Esophagus squamous epithelium (tissue), 5 donors: ENCODE measurements around the gene DDX51. TPM values are rescaled to one million over a fixed set of nuclear protein-coding genes. Genes with fewer than 3 reads are reported as not detected.

Source experiments
- DNase-seq: peaks from one replicate; lab custom pipeline; 2025; lab: John Stamatoyannopoulos, UW
- H3K27ac ChIP-seq, 4 donors: fragments of 200-600 bp; sonication (generic); one replicate each; pipeline ENCODE4 v1.5.1; 2016 to 2019; ENCODE audit warnings: mild to moderate bottlenecking in 1 of 4
- H3K27me3 ChIP-seq, 4 donors: fragments of 200-600 bp; sonication (generic); 1 replicate in 3 of 4; 2 replicates in 1 of 4; pipeline versions ENCODE4 v1.5.1 to v1.6.0; 2017 to 2021; ENCODE audit warnings: antibody characterized with exemption in 1 of 4
- H3K36me3 ChIP-seq, 3 donors: fragments of 200-600 bp; sonication (generic); one replicate each; pipeline ENCODE4 v1.5.1; 2016 to 2019
- H3K4me1 ChIP-seq, 3 donors: fragments of 200-600 bp; sonication (generic); one replicate each; pipeline ENCODE4 v1.5.1; 2017 to 2019
- H3K4me3 ChIP-seq, 4 donors: fragments of 200-600 bp; sonication (generic); 1 replicate in 3 of 4; 2 replicates in 1 of 4; pipeline ENCODE4 v1.5.1; 2016 to 2019; ENCODE audit warnings: mild to moderate bottlenecking in 2 of 4, moderate library complexity in 1 of 4
- H3K9me3 ChIP-seq, 3 donors: fragments of 200-600 bp; sonication (generic); one replicate each; pipeline ENCODE4 v1.5.1; 2016 to 2019
- POLR2A ChIP-seq, 4 donors: fragments of 450-650 bp; IDR thresholded peaks; one replicate each; pipeline ENCODE4 v1.6.1; 2017; ENCODE audit warnings: antibody characterized with exemption in 4 of 4, mild to moderate bottlenecking in 4 of 4, moderate library complexity in 3 of 4
- WGBS, 2 donors: methylation state at CpG; one replicate each; pipeline ENCODE4 v1.1.5; 2018; 5-methylcytosine and 5-hydroxymethylcytosine counted together
- intact Hi-C: fragments of 100-400 bp; cut with DNase I; formaldehyde crosslinking; loops from one replicate; pipeline ENCODE4 v1.15.0; 2022
- total RNA-seq, 4 donors: library from RNA; depleted of rRNA; stranded (reverse); fragments of >200 nt; gene quantifications; one replicate each; pipeline ENCODE4 v1.1.0, GENCODE V29; 2016
- TF ChIP-seq, protein P1 (sequence below), 6 experiments: fragments of 450-650 bp in 4 of 6; fragments of 200-600 bp in 2 of 6; sonication (generic) in 2 of 6; IDR thresholded peaks; one replicate each; pipeline ENCODE4 v1.5.1; 2016 to 2019; ENCODE audit warnings: antibody characterized with exemption in 6 of 6, mild to moderate bottlenecking in 4 of 6, moderate library complexity in 4 of 6
- donor health status: DM: yes; HTN: yes; CAD: no.

The DDX51 gene
- total RNA-seq, 4 donors from 2014 or later, result 8.9 to 15.3 (median 11.0) TPM

- no peak for DNase-seq
Measured at GRCh38 chr12:132182206-132182710, 38.1 kb upstream of the DDX51 start.

DNA sequence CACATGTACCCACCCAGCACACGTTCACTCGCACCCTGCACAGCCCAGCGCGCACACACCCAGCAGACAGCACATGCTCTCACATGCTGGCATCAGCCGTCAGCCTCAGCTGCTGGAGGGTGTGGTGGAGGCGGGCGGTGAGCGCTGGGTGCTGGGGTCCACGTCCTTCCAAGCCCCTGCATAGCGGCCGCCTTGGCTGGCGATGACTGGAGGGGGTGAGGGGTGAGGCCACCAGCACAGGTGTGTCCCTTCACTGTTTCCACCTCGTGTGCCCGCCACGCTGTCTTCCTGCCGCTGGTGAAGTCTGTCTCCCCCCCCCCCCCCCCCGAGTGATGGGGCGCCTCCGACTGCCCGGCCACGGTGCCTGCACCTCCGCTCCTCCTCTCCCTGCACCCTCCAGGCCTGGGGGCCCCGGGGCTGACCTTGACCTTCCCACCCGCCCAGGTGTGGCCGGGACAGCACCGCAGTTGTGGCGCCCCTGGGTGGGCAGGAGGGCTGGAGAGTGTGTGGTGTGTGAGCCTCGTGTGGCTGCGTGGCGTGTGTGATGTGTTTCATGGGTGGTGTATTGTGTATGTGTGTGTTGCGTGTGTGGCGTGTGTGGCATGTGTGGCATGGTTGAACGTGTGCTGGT, 37.6 kb upstream of the DDX51 start:
- no peak overlapping the region for H3K27ac ChIP-seq
- TF ChIP-seq, protein P1, sequence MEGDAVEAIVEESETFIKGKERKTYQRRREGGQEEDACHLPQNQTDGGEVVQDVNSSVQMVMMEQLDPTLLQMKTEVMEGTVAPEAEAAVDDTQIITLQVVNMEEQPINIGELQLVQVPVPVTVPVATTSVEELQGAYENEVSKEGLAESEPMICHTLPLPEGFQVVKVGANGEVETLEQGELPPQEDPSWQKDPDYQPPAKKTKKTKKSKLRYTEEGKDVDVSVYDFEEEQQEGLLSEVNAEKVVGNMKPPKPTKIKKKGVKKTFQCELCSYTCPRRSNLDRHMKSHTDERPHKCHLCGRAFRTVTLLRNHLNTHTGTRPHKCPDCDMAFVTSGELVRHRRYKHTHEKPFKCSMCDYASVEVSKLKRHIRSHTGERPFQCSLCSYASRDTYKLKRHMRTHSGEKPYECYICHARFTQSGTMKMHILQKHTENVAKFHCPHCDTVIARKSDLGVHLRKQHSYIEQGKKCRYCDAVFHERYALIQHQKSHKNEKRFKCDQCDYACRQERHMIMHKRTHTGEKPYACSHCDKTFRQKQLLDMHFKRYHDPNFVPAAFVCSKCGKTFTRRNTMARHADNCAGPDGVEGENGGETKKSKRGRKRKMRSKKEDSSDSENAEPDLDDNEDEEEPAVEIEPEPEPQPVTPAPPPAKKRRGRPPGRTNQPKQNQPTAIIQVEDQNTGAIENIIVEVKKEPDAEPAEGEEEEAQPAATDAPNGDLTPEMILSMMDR (IDR thresholded peaks at IDR 0.05), result no peak
- TF ChIP-seq POLR2A (IDR thresholded peaks at IDR 0.05), result no peak
- 69 to 77% methylated on average over 6 to 8 of the region's 33 CpGs for WGBS, 2 donors
- DNase-seq, result no peak
- H3K36me3 ChIP-seq, result no peaks in the 10 kb centered on the region
- no peak overlapping the region for H3K4me3 ChIP-seq
- H3K4me1 ChIP-seq, result peaks cover 0 to 15% (median 0%) of the 10 kb centered on the region in 3 donors
- peaks cover 0 to 87% (median 4%) of the 10 kb centered on the region in 4 donors for H3K27me3 ChIP-seq
- intact Hi-C loops, result no loop called here
- H3K9me3 ChIP-seq, result peaks cover 0 to 14% (median 0%) of the 10 kb centered on the region in 3 donors

More at GRCh38 chr12:132182206-132182710, 38.1 kb upstream of the DDX51 start:
- H3K4me1 ChIP-seq, result peaks cover 0 to 20% (median 0%) of the 10 kb centered on the region in 3 donors
- WGBS, 2 donors, result 85 to 100% methylated on average over 3 to 21 of the region's 21 CpGs
- H3K36me3 ChIP-seq, result no peaks in the 10 kb centered on the region
- TF ChIP-seq, protein P1 (IDR thresholded peaks at IDR 0.05), result no peak
- no peak for TF ChIP-seq POLR2A (IDR thresholded peaks at IDR 0.05)
- peaks cover 0 to 87% (median 3%) of the 10 kb centered on the region in 4 donors for H3K27me3 ChIP-seq
- no peak overlapping the region for H3K4me3 ChIP-seq
- intact Hi-C loops, result no loop called here
- no peak overlapping the region for H3K27ac ChIP-seq
- H3K9me3 ChIP-seq, result peaks cover 0 to 14% (median 0%) of the 10 kb centered on the region in 3 donors

- intact Hi-C loops, result no loop called here
- Histone ChIP-seq H3K4me1 (peaks cover 0 to 14% (median 0%) of the 10 kb centered on the region in 3 donors), H3K9me3 (peaks cover 0 to 8% (median 0%) of the 10 kb centered on the region in 3 donors), H3K36me3 (no peaks in the 10 kb centered on the region), H3K27ac (no peak overlapping the region), H3K4me3 (no peak overlapping the region), H3K27me3 (peaks cover 0 to 87% (median 5%) of the 10 kb centered on the region in 4 donors)
- WGBS, 2 donors, result 84 to 87% methylated on average over 26 to 30 of the region's 30 CpGs
- no peak for TF ChIP-seq POLR2A (IDR thresholded peaks at IDR 0.05)
- TF ChIP-seq, protein P1 (IDR thresholded peaks at IDR 0.05), result no peak
- DNase-seq, result no peak
Measured at GRCh38 chr12:132180648-132181546, 36.8 kb upstream of the DDX51 start.

GRCh38 chr12:132179431-132180362, 35.6 kb upstream of the DDX51 start:
- DNase-seq, result no peak
- WGBS, 2 donors, result 79 to 82% methylated on average over 10 to 12 of the region's 19 CpGs
- H3K9me3 ChIP-seq, result no peaks in the 10 kb centered on the region
- intact Hi-C loops, result no loop called here
- TF ChIP-seq POLR2A (IDR thresholded peaks at IDR 0.05), result no peak
- TF ChIP-seq, protein P1 (IDR thresholded peaks at IDR 0.05), result no peak
- peaks cover 0 to 90% (median 5%) of the 10 kb centered on the region in 4 donors for H3K27me3 ChIP-seq
- no peak overlapping the region for H3K4me3 ChIP-seq
- H3K36me3 ChIP-seq, result no peaks in the 10 kb centered on the region
- no peak overlapping the region for H3K27ac ChIP-seq
- H3K4me1 ChIP-seq, result peaks cover 0 to 19% (median 0%) of the 10 kb centered on the region in 3 donors
